Measurements from ENCODE around the gene TACC2.
"Not testable (repeated sequence)": the region's sequence is repeated elsewhere in the genome, so short reads cannot be mapped to it uniquely, and the experiment has no call there.

TACC2 gene

GRCh38 chr10:122023257-122023656 lies 34.3 kb downstream of the TACC2 start:
- DNase-seq (ENCODE audit: low read depth in 2 of 2), result not testable (repeated sequence)

- no peak for DNase-seq (ENCODE audit: low read depth in 2 of 2)
Measured at GRCh38 chr10:122029499-122030199, 40.7 kb downstream of the TACC2 start.

GRCh38 chr10:122030200-122030552 lies 41.2 kb downstream of the TACC2 start:
- DNase-seq (ENCODE audit: low read depth in 2 of 2), result no peak

GRCh38 chr10:122033224-122033926 lies 44.4 kb downstream of the TACC2 start:
- no peak for DNase-seq (ENCODE audit: low read depth in 2 of 2)

- no peak for DNase-seq (ENCODE audit: low read depth in 2 of 2)
Measured at GRCh38 chr10:122034149-122034756, 45.3 kb downstream of the TACC2 start.

- DNase-seq (ENCODE audit: low read depth in 2 of 2), result no peak
Measured at GRCh38 chr10:122040786-122041185, 51.8 kb downstream of the TACC2 start.

GRCh38 chr10:122042836-122043235 lies 53.9 kb downstream of the TACC2 start:
- DNase-seq (ENCODE audit: low read depth in 2 of 2), result no peak

- DNase-seq (ENCODE audit: low read depth in 2 of 2), result no peak
Measured at GRCh38 chr10:122044045-122044661, 55.2 kb downstream of the TACC2 start.

- DNase-seq (ENCODE audit: low read depth in 2 of 2), result no peak
Measured at GRCh38 chr10:122044713-122045112, 55.8 kb downstream of the TACC2 start.

GRCh38 chr10:122045212-122045611 lies 56.2 kb downstream of the TACC2 start:
- DNase-seq (ENCODE audit: low read depth in 2 of 2), result no peak

- DNase-seq (ENCODE audit: low read depth in 2 of 2), result no peak
Measured at GRCh38 chr10:122047560-122047959, 58.6 kb downstream of the TACC2 start.

- DNase-seq (ENCODE audit: low read depth in 2 of 2), result no peak
Measured at GRCh38 chr10:122049076-122049475, 60.1 kb downstream of the TACC2 start.

GRCh38 chr10:122050311-122050710 lies 61.3 kb downstream of the TACC2 start:
- DNase-seq (ENCODE audit: low read depth in 2 of 2), result no peak

- no peak for DNase-seq (ENCODE audit: low read depth in 2 of 2)
Measured at GRCh38 chr10:122050811-122051210, 61.8 kb downstream of the TACC2 start.

- DNase-seq (ENCODE audit: low read depth in 2 of 2), result no peak
Measured at GRCh38 chr10:122051609-122052385, 62.8 kb downstream of the TACC2 start.

- no peak for DNase-seq (ENCODE audit: low read depth in 2 of 2)
Measured at GRCh38 chr10:122052701-122053100, 63.7 kb downstream of the TACC2 start.

- no peak for DNase-seq (ENCODE audit: low read depth in 2 of 2)
Measured at GRCh38 chr10:122053314-122053713, 64.4 kb downstream of the TACC2 start.

GRCh38 chr10:122054048-122055025 lies 65.4 kb downstream of the TACC2 start:
- DNase-seq (ENCODE audit: low read depth in 2 of 2), result no peak

- no peak for DNase-seq (ENCODE audit: low read depth in 2 of 2)
Measured at GRCh38 chr10:122055252-122055651, 66.3 kb downstream of the TACC2 start.

GRCh38 chr10:122056431-122057094 lies 67.6 kb downstream of the TACC2 start:
- DNase-seq (ENCODE audit: low read depth in 2 of 2), result no peak

All from activated CD8-positive, alpha-beta memory T cell treated with anti-CD3 and anti-CD28 coated beads for 4 hours (primary cell).